Left ventricle myocardium inferior (tissue), 1 donor: ENCODE measurements around the gene DDX24. TPM values are rescaled to one million over a fixed set of nuclear protein-coding genes. Genes with fewer than 3 reads are reported as not detected.

ENCODE experiments used
- DNase-seq: peaks from one replicate; pipeline ENCODE4 v3.0.0-alpha.2; 2020
- H3K27ac ChIP-seq: fragments of 200-600 bp; replicated peaks from 2 replicates; pipeline ENCODE4 v1.8.0; 2021
- H3K27me3 ChIP-seq: fragments of 200-600 bp; 2 replicates; pipeline ENCODE4 v1.8.0; 2021; ENCODE audit warnings: low read depth
- H3K36me3 ChIP-seq: fragments of 200-600 bp; 2 replicates; pipeline ENCODE4 v1.8.0; 2021
- H3K4me1 ChIP-seq: fragments of 200-600 bp; 2 replicates; pipeline ENCODE4 v1.8.0; 2021
- H3K4me3 ChIP-seq: fragments of 200-600 bp; 2 replicates; pipeline ENCODE4 v1.8.0; 2021; ENCODE audit warnings: mild to moderate bottlenecking, moderate library complexity
- H3K9me3 ChIP-seq: fragments of 200-600 bp; replicated peaks from 2 replicates; pipeline ENCODE4 v1.8.0; 2021
- intact Hi-C: fragments of 100-400 bp; cut with micrococcal nuclease; formaldehyde crosslinking; loops from one replicate; pipeline ENCODE4 v1.11.0; 2022
- total RNA-seq: library from RNA; stranded (reverse); fragmentation: NEBNext Ultra II Directional; extraction: Animal tissue kit (Norgen Biotek cat#: 25700); gene quantifications from one replicate; pipeline ENCODE4 v1.2.1, GENCODE V29; 2021
- TF ChIP-seq, protein P1 (sequence below): fragments of 200-600 bp; IDR thresholded peaks from 2 replicates; pipeline ENCODE4 v1.8.0; 2021; ENCODE audit warnings: antibody characterized with exemption, mild to moderate bottlenecking, borderline replicate concordance
- donor health status: DM: no; HTN: yes; CAD: no; lungs with severe emphysema.

Gene DDX24
- total RNA-seq, 1 donor from 2014 or later: 208 TPM

DNA sequence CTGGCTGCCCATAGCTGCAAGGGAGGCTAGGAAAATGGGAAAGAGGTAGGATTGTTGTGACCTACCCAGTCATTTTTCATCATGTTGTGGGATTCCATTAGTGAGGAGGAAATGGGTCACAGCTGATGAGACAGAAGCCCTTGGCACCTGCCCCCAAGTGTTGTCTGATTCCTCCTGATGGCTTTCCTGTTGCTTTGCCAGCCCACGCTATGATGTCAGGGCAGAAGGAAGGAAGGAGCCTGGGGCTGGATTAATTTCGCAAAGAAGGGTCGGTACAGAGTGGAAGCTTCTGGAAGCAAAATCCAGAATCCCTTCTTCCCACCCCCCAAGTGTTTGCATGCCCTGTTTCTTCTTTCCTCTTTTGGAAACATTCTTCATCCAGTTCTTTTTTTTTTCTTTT, 46.1 kb downstream of the DDX24 start:
- Histone ChIP-seq H3K4me3 (no peak overlapping the region), H3K27me3 (no peaks in the 10 kb centered on the region), H3K9me3 (no peaks in the 10 kb centered on the region), H3K4me1 (peaks cover 14% of the 10 kb centered on the region), H3K36me3 (no peaks in the 10 kb centered on the region), H3K27ac (no peak overlapping the region)
- no peak for DNase-seq
- TF ChIP-seq, protein P1, sequence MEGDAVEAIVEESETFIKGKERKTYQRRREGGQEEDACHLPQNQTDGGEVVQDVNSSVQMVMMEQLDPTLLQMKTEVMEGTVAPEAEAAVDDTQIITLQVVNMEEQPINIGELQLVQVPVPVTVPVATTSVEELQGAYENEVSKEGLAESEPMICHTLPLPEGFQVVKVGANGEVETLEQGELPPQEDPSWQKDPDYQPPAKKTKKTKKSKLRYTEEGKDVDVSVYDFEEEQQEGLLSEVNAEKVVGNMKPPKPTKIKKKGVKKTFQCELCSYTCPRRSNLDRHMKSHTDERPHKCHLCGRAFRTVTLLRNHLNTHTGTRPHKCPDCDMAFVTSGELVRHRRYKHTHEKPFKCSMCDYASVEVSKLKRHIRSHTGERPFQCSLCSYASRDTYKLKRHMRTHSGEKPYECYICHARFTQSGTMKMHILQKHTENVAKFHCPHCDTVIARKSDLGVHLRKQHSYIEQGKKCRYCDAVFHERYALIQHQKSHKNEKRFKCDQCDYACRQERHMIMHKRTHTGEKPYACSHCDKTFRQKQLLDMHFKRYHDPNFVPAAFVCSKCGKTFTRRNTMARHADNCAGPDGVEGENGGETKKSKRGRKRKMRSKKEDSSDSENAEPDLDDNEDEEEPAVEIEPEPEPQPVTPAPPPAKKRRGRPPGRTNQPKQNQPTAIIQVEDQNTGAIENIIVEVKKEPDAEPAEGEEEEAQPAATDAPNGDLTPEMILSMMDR: no peak
- intact Hi-C loops: loop anchor here (10.0 kb wide), 1 partner anchor 100 kb away; no protein-coding TSS in a partner anchor

DNA sequence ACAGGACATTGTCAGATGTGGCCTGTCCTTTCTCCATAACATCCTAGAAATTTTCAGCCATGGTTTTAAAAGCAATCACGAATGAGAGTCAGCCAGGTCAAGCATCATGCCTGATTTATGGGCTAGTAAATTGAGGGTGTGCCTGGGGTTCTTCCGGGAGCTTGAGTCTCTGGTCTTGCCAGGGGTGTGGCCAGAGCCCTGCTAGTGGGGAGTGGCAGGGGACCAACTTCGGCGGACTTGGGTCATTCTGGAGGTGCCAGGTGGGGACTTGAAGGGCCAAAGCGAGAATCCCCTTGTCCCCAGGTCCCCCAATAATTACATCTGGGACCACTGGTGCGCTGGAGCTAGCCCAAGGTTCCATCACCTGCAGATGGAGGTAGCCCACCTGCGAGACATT, 49.1 kb downstream of the DDX24 start:
- H3K27ac ChIP-seq: no peak overlapping the region
- DNase-seq: no peak
- no peaks in the 10 kb centered on the region for H3K27me3 ChIP-seq
- intact Hi-C loops: loop anchor here (10.0 kb wide), 1 partner anchor 103 kb away; no protein-coding TSS in a partner anchor
- H3K9me3 ChIP-seq: no peaks in the 10 kb centered on the region
- no peak overlapping the region for H3K4me3 ChIP-seq
- H3K4me1 ChIP-seq: peaks cover 14% of the 10 kb centered on the region
- no peaks in the 10 kb centered on the region for H3K36me3 ChIP-seq
- TF ChIP-seq, protein P1: no peak

DNA sequence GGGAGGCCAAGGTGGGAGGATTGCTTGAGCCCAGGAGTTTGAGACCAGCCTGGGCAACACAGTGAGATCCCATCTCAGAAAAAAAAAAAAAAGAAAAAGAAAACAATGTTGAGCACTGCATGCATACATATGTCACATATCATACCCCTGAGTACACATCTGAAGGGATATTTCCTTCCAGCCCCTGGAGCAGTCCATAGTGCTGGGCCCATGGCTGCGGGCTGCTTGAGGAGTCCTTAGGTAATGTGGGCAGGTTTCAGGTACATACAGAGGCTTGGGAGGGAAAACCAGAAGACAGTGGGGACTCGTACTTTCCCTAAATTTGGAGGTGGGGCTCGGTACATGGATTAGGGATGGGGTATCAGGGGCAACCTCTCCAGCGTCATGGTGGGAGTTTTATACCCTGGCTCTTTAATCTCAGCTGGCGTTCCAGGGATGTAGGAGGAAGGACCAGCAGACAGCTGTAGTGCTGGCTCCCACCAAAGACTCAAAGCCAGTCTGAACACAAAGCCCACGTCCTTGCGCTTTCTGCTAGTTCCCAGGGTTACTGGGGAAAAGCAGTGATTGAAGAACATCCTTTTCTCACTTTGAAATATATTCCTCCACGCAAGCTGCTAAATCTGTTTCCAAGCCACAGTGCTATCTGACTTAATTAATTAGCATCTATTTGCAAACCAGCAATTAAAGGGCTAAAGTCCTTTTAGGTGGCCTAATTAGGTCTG, 49.7 kb downstream of the DDX24 start:
- TF ChIP-seq, protein P1: no peak
- Histone ChIP-seq H3K9me3 (no peaks in the 10 kb centered on the region), H3K27me3 (no peaks in the 10 kb centered on the region), H3K36me3 (no peaks in the 10 kb centered on the region), H3K4me3 (no peak overlapping the region), H3K4me1 (peaks cover 14% of the 10 kb centered on the region), H3K27ac (no peak overlapping the region)
- DNase-seq: no peak
- intact Hi-C loops: loop anchor here (10.0 kb wide), 1 partner anchor 103 kb away; no protein-coding TSS in a partner anchor

DNA sequence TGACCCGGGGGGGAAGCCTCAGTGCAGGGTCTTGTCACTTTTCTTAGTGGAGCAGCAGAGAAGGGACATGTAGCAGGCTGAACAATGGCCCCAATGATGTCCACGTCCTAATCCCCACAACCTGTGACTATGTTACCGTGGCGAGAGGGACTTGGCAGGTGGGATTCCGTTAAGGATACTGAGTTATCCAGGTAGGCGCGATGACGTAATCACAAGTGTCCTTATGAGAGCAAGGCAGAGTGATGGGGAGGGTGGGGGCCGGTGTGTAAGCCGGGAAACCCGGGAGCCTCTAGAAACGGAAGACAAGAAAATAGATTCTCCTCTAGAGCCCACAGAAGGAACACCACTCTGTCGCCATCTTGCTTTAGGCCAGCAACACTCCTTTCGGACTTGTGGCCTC, 50.4 kb downstream of the DDX24 start:
- no peaks in the 10 kb centered on the region for H3K36me3 ChIP-seq
- peaks cover 7% of the 10 kb centered on the region for H3K4me1 ChIP-seq
- intact Hi-C loops: loop anchor here (10.0 kb wide), 1 partner anchor 104 kb away; no protein-coding TSS in a partner anchor
- no peak overlapping the region for H3K4me3 ChIP-seq
- H3K27me3 ChIP-seq: no peaks in the 10 kb centered on the region
- TF ChIP-seq, protein P1: no peak
- no peak for DNase-seq
- no peak overlapping the region for H3K27ac ChIP-seq
- H3K9me3 ChIP-seq: no peaks in the 10 kb centered on the region

DNA sequence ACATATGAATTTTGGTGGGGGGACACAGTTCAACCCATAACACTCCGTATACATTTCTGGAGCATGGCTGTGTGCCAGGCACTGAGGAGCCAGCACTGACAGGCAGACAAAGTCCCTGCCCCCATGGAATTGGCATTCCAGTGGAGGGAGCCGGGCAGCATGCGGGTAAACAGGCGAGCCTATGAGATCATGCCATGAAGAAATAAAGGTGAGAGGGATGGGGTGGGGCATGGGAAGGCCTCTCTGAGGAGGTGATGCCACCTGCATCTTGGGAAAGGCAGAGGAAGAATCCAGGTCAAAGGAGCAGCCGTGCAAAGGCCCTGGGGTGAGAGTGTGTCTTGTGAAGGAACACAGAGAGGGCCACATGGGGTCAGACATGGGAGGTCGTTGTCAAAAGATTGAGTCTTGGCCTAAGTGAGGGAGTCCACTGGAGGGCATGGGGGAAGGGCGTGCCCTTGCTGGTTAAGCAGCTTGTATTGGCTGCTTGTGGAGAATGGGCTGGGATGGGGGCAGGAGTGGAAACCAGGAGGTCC, 51.3 kb downstream of the DDX24 start:
- H3K36me3 ChIP-seq: no peaks in the 10 kb centered on the region
- no peak for DNase-seq
- H3K27me3 ChIP-seq: no peaks in the 10 kb centered on the region
- no peak overlapping the region for H3K4me3 ChIP-seq
- H3K4me1 ChIP-seq: peaks cover 7% of the 10 kb centered on the region
- intact Hi-C loops: loop anchor here (10.0 kb wide), 1 partner anchor 105 kb away; no protein-coding TSS in a partner anchor
- no peaks in the 10 kb centered on the region for H3K9me3 ChIP-seq
- H3K27ac ChIP-seq: no peak overlapping the region
- TF ChIP-seq, protein P1: no peak
